ENCODE results near the gene HPGD.

HPGD gene

GRCh38 chr4:174444390-174444789, 77.9 kb downstream of the HPGD start:
- H3K27ac ChIP-seq = no peak overlapping the region
- no peak for TF ChIP-seq CTCF (IDR thresholded peaks at IDR 0.05)
- no peak for TF ChIP-seq ZFX (IDR thresholded peaks at IDR 0.05; ENCODE audit: borderline replicate concordance)
